AG04450 (cell line): ENCODE measurements around the gene SRA1. TPM values are rescaled to one million over a fixed set of nuclear protein-coding genes. Genes with fewer than 3 reads are reported as not detected.

ENCODE experiments used
- CTCF ChIA-PET: fragments of 300-600, 350-600 bp; formaldehyde crosslinking; extraction: SDS; loops from one replicate; lab custom pipeline; 2022; ENCODE audit warnings: antibody characterized with exemption, inconsistent platforms; lab: Charles Lee
- POLR2A ChIA-PET: fragments of 350-600 bp; formaldehyde crosslinking; extraction: SDS; loops from one replicate; lab custom pipeline; 2021; ENCODE audit warnings: antibody characterized with exemption, inconsistent platforms; lab: Yijun Ruan, JAX
- DNase-seq: peaks from one replicate; pipeline ENCODE4 v3.0.0-alpha.2; 2011; ENCODE audit warnings: low read depth, low spot score
- H3K27ac ChIP-seq: one replicate; pipeline ENCODE4 v1.5.1; 2012; ENCODE audit warnings: low read depth, low read length, control low read depth
- H3K27me3 ChIP-seq: one replicate; pipeline ENCODE4 v1.6.0; 2012; ENCODE audit warnings: low read length; ENCODE audit not compliant: control insufficient read depth, insufficient read depth
- H3K4me3 ChIP-seq: 2 replicates; pipeline ENCODE4 v1.5.1; 2011; ENCODE audit warnings: mild to moderate bottlenecking, low read depth, low read length, control low read depth
- H3K9me3 ChIP-seq: 2 replicates; pipeline ENCODE4 v1.5.1; 2012; ENCODE audit warnings: low read length; ENCODE audit not compliant: control insufficient read depth, insufficient read depth
- CTCF ChIP-seq: IDR thresholded peaks from 2 replicates; pipeline ENCODE4 v1.5.1; 2011; ENCODE audit warnings: low read depth, low read length, control low read depth, inconsistent platforms
- polyA plus RNA-seq: library from polyadenylated mRNA; depleted of rRNA; stranded (reverse); fragments of >200 nt; gene quantifications from 2 replicates; pipeline ENCODE4 v1.2.3, GENCODE V29; 2011

The SRA1 gene
- polyA plus RNA-seq, 1 experiment: 52.8 TPM

- Histone ChIP-seq H3K27me3 (no peaks in the 10 kb centered on the region), H3K27ac (no peak overlapping the region), H3K4me3 (no peak overlapping the region), H3K9me3 (no peaks in the 10 kb centered on the region)
- ChIA-PET POLR2A (no interaction called here), CTCF (interaction anchor here (0.6 to 0.7 kb wide), 2 partner anchors 12 to 170 kb away, joined by 3 read pairs; no protein-coding TSS in a partner anchor)
- TF ChIP-seq CTCF: no peak
- DNase-seq: no peak
Measured at GRCh38 chr5:140542972-140543371, 14.3 kb downstream of the SRA1 start.

- ChIA-PET POLR2A (interaction anchor here (0.6 kb wide), 1 partner anchor 24 kb away, joined by 3 read pairs; no protein-coding TSS in a partner anchor), CTCF (interaction anchor here (0.7 to 1.0 kb wide), 2 partner anchors 59 to 181 kb away, joined by 3 to 4 read pairs; no protein-coding TSS in a partner anchor)
- no peak for DNase-seq
- no peak overlapping the region for H3K4me3 ChIP-seq
- no peak overlapping the region for H3K27ac ChIP-seq
- TF ChIP-seq CTCF: no peak
- no peaks in the 10 kb centered on the region for H3K9me3 ChIP-seq
- no peaks in the 10 kb centered on the region for H3K27me3 ChIP-seq
Measured at GRCh38 chr5:140540227-140540626, 17.0 kb downstream of the SRA1 start.

- no peak for TF ChIP-seq CTCF
Measured at GRCh38 chr5:140524003-140524402, 33.3 kb downstream of the SRA1 start.

GRCh38 chr5:140513124-140513523 is 44.1 kb downstream of the SRA1 start:
- ChIA-PET CTCF (interaction anchor here (0.7 kb wide), 2 partner anchors 25 to 134 kb away, joined by 4 to 7 read pairs; no protein-coding TSS in a partner anchor), POLR2A (no interaction called here)
- Histone ChIP-seq H3K27ac (no peak overlapping the region), H3K27me3 (no peaks in the 10 kb centered on the region), H3K4me3 (no peak overlapping the region), H3K9me3 (no peaks in the 10 kb centered on the region)
- no peak for DNase-seq
- no peak for TF ChIP-seq CTCF

More at GRCh38 chr5:140524003-140524402, 33.3 kb downstream of the SRA1 start:
- POLR2A ChIA-PET: no interaction called here
- no peaks in the 10 kb centered on the region for H3K9me3 ChIP-seq
- CTCF ChIA-PET: no interaction called here
- no peak for DNase-seq
- no peak overlapping the region for H3K27ac ChIP-seq
- no peaks in the 10 kb centered on the region for H3K27me3 ChIP-seq
- H3K4me3 ChIP-seq: no peak overlapping the region

- H3K4me3 ChIP-seq: no peak overlapping the region
- POLR2A ChIA-PET: no interaction called here
- no peak for DNase-seq
- no peak overlapping the region for H3K27ac ChIP-seq
- no peaks in the 10 kb centered on the region for H3K27me3 ChIP-seq
- CTCF ChIA-PET: no interaction called here
- no peaks in the 10 kb centered on the region for H3K9me3 ChIP-seq
- no peak for TF ChIP-seq CTCF
Measured at GRCh38 chr5:140509898-140510297, 47.4 kb downstream of the SRA1 start.
